ENCODE measurements around the gene PUS3.
A peak's percentile ranks its signal among the peaks of the same experiment; 100 is the strongest.

PUS3 gene

GRCh38 chr11:125941619-125942611, 38.9 kb upstream of the PUS3 start:
- DNase-seq (ENCODE audit: low spot score): no peak

DNA sequence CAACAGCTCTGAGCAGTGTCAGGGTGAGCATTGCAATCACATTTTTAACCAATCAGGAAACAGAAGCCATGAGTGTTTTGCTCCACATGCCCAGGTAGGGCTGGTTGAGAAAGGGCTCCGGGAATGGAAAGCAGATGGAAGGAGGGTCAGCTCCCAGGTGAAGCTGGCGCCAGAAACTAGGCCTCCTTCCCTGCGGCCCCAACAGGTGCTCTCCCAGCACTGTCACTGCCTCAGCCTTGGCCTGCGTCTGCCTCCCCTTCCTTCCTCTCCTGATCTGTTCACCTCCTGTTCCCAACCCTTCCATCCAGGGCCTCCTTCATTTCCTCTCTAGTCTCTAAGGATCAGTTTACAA, 38.2 kb upstream of the PUS3 start:
- DNase-seq (ENCODE audit: low spot score): no peak

GRCh38 chr11:125940145-125940544, 37.1 kb upstream of the PUS3 start:
- DNase-seq (ENCODE audit: low spot score): no peak

DNA sequence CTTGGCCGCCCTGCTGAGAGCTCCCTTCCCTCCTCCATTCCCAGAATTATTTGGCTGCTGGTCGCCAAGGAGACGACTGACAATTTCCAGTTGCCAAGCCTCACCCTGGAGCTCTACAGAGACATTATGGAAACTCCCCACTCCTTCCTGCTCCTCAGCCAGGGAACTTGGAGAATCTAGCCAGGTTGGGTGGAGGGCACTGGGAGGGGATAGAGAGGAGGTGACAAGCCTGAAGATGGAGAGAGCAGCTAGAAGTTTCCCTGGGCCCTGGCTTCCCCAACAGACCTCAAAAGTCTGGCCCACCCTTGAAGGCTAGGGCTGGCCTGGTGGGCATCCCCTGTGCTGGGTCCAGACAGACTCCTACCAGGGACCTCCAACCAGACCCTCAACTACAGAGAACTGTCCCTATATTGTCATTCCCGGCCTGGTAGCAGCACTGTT, 36.1 kb upstream of the PUS3 start:
- DNase-seq (ENCODE audit: low spot score): no peak

DNA sequence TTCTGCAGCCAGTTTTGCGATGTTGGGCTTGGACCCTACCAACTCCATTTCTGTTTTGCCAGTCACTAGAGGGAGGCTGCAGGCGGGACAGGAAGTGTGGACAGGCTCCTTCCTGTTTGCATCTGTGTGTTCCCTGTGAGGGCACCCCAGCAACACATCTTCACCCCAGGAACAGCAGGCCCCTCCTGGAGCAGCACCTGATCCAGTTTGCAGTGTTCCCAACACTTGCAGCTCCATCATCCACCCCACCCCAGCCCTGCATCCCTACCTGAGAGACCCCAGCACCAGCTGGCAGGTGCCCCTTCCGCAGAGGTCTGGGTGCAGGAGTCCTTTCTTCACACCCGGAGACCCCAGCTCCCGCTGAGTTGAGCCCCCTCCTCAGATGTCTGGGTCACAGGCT, 35.4 kb upstream of the PUS3 start:
- no peak for DNase-seq (ENCODE audit: low spot score)

- DNase-seq (ENCODE audit: low spot score): no peak
Measured at GRCh38 chr11:125935618-125936199, 32.7 kb upstream of the PUS3 start.

- DNase-seq (ENCODE audit: low spot score): no peak
Measured at GRCh38 chr11:125935056-125935455, 32.0 kb upstream of the PUS3 start.

GRCh38 chr11:125934473-125934872, 31.5 kb upstream of the PUS3 start:
- no peak for DNase-seq (ENCODE audit: low spot score)

DNA sequence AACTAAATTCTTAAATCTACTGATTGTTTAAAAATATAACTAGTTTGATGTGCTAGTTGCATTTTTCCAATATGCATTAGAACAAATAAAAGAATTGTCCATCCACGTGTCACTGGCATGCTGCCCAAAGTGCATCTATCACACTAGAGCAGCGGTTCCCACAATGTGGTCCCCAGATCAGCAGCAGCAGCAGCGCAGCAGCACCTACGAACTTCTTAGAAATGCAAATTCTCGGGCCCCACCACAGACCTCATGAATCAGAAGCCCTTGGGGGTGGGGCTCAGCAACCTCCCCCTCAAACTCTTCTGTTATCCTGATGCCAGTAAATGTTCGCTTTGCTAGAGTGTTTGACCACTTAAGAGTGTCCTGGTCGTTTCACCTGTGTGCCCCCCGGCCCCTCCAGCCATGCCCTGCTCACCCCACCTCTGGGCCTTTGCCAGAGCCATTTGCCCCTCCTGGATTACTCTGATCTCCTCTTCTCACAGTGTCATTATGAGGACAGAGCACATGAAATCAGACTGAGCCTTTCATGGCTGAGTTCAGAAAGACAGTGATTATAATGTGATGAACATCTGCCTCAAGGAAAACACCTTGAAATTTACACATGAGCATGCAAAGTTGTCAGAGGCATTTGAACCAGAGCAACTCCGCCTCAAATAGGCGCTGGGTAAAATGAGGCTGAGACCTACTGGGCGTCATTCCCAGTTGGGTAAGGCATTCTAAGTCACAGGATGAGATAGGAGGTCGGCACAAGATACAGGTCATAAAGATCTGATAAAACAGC, 30.2 kb upstream of the PUS3 start:
- no peak for DNase-seq (ENCODE audit: low spot score)

DNA sequence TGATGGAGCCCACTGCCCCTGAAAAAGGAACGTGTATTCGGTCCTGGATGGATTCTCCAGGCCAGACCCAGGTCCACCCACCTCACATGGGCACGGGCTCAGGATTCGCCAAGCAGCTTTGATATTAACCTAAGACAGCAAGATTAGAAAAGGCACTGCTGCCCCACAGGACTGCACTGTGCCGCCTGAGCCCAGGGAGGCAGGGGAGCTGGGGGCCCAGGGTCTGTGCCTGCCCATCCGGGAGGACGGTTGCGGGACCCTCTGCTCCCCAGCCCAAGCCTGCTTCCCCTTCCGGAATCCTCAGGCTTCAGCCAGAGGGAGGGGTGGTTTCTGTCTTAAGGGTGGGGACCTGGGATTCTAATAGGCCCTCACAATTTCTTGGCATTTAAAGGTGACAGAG, 29.3 kb upstream of the PUS3 start:
- DNase-seq (ENCODE audit: low spot score): no peak

- no peak for DNase-seq (ENCODE audit: low spot score)
Measured at GRCh38 chr11:125931668-125932067, 28.7 kb upstream of the PUS3 start.

- no peak for DNase-seq (ENCODE audit: low spot score)
Measured at GRCh38 chr11:125931116-125931515, 28.1 kb upstream of the PUS3 start.

DNA sequence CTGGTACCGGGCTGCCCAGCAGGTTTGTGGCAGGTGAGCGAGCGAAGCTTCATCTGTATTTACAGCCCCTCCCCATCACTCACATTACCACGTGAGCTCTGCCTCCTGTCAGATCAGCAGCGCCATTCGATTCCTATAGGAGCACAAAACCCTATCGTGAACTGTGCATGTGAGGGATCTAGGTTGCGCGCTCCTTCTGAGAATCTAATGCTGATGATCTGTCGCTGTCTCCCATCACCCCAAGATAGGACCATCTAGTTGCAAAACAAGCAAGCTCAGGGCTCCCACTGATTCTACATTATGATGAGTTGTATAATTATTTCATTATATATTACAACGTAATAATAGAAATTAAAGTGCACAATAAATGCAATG, 27.1 kb upstream of the PUS3 start:
- no peak for DNase-seq (ENCODE audit: low spot score)

DNA sequence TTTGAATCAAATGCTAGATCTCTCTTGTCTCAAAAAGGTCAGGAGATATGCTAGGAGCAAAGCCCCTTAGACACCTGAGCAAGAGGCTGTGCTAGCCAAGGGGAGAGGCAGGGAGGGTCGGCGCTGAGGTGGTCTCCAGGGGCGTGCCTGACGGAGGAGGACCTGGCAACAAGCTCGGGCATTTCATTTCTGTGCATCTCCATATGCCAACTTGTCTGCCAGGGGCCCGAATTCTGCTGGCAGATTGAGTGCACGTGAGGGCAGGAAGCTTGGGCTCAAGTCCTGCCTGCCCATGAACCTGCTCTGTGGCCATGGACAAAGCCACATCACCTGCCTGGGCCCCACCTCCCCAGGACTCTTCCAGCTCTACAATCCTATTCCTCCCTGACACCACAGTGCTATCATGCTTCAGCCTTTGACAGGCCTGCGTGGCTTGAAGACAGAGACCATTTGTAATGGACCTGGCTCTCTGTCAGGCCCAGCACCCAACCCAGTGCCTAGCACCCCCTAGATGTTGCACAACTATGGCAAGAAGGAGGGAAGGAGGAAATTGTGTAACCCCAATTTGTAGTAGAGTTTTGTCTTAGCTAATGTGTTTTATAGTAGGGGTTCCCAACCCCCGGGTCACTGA, 26.6 kb upstream of the PUS3 start:
- DNase-seq (ENCODE audit: low spot score): no peak

DNA sequence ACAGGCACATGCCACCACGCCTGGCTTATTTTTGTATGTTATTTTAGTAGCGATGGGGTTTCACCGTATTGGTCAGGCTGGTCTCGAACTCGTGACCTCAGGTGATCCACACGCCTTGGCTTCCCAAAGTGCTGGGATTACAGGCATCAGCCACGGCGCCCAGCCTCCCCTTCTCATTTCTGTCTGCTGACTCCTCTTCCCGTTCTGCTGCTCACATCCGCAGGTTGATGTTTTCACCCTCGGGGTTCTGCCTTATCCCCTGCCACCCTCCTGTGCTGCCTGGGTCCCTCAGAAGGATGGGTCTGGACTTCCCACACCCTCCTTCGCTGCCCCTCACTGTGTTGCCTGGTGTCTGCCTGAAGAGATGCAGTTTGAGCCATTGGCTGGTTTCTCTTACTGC, 23.7 kb upstream of the PUS3 start:
- DNase-seq (ENCODE audit: low spot score): no peak

- DNase-seq (ENCODE audit: low spot score): no peak
Measured at GRCh38 chr11:125925804-125926203, 22.8 kb upstream of the PUS3 start.

DNA sequence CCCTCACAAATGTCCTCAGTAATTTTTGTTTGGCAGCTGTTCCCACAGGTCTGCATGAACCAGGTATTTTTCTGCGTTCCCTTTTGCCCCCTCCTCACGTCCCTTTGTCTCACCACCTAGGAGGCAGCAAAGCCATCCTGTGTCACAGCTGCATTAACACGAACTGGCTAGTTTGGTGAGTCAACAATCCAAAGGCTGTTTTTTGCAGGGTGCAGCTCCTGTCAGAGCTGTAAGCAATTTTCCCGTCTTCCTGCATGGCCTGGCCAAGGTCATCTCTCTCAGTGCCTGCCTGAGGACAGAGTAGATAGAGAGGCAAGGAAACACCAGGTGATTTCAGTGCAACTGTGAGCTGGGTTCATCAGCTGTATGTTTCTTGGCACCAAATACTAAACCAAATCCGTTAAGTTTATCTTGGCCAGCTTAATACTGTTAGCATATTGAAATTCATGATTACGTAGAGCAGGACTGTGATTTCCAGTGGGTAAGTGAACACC, 22.3 kb upstream of the PUS3 start:
- DNase-seq (ENCODE audit: low spot score): no peak

- DNase-seq (ENCODE audit: low spot score): no peak
Measured at GRCh38 chr11:125924384-125925007, 21.5 kb upstream of the PUS3 start.

- DNase-seq (ENCODE audit: low spot score): no peak
Measured at GRCh38 chr11:125923633-125924032, 20.6 kb upstream of the PUS3 start.

GRCh38 chr11:125923012-125923579, 20.1 kb upstream of the PUS3 start:
- DNase-seq (ENCODE audit: low spot score): peak; percentile 76

GRCh38 chr11:125922156-125922555, 19.1 kb upstream of the PUS3 start:
- no peak for DNase-seq (ENCODE audit: low spot score)

Measured in RKO (cell line).